MM.1S (cell line): ENCODE data around the gene TXNDC15.
A peak's percentile ranks its signal among the peaks of the same experiment; 100 is the strongest.
"Not testable (repeated sequence)": the region's sequence is repeated elsewhere in the genome, so short reads cannot be mapped to it uniquely, and the experiment has no call there.

ENCODE experiments used
- DNase-seq: peaks from one replicate; pipeline ENCODE4 v3.0.0-alpha.2; 2015
- H2AFZ ChIP-seq: fragments of 300-600 bp; sonication (generic); 2 replicates; pipeline ENCODE4 v1.6.0; 2016; ENCODE audit warnings: antibody characterized with exemption, low read length
- H3F3A ChIP-seq: fragments of 300-600 bp; sonication (generic); 2 replicates; pipeline ENCODE4 v1.6.1; 2016; ENCODE audit warnings: mild to moderate bottlenecking, antibody characterized with exemption, low read length, moderate library complexity, mixed read lengths; ENCODE audit not compliant: insufficient read depth
- H3K27ac ChIP-seq: fragments of 300-600 bp; sonication (generic); 2 replicates; pipeline ENCODE4 v1.5.1; 2016; ENCODE audit warnings: mild to moderate bottlenecking, low read length
- H3K27me3 ChIP-seq: fragments of 300-600 bp; sonication (generic); replicated peaks from 2 replicates; pipeline ENCODE4 v1.6.0; 2016; ENCODE audit warnings: low read length; ENCODE audit not compliant: insufficient read depth
- H3K36me3 ChIP-seq: fragments of 300-600 bp; sonication (generic); replicated peaks from 2 replicates; pipeline ENCODE4 v1.6.1; 2016; ENCODE audit warnings: mild to moderate bottlenecking, low read length, mixed read lengths; ENCODE audit not compliant: insufficient read depth
- H3K4me1 ChIP-seq: fragments of 300-600 bp; sonication (generic); 2 replicates; pipeline ENCODE4 v1.6.1; 2016; ENCODE audit warnings: low read length, mixed read lengths
- H3K4me2 ChIP-seq: fragments of 300-600 bp; sonication (generic); 2 replicates; pipeline ENCODE4 v1.6.0; 2016; ENCODE audit warnings: low read depth, low read length
- H3K4me3 ChIP-seq: fragments of 300-600 bp; sonication (generic); 2 replicates; pipeline ENCODE4 v1.5.1; 2016; ENCODE audit warnings: low read length, mixed read lengths
- H3K79me2 ChIP-seq: fragments of 300-600 bp; sonication (generic); 2 replicates; pipeline ENCODE4 v1.6.1; 2016; ENCODE audit warnings: mixed run types, low read length, mixed read lengths
- H3K9ac ChIP-seq: fragments of 300-600 bp; sonication (generic); 2 replicates; pipeline ENCODE4 v1.6.1; 2016; ENCODE audit warnings: low read length, mixed read lengths
- H3K9me2 ChIP-seq: fragments of 300-600 bp; sonication (generic); replicated peaks from 2 replicates; pipeline ENCODE4 v1.6.1; 2016; ENCODE audit warnings: mild to moderate bottlenecking, low read length, mixed read lengths; ENCODE audit not compliant: insufficient read depth
- H3K9me3 ChIP-seq: fragments of 300-600 bp; sonication (generic); replicated peaks from 2 replicates; pipeline ENCODE4 v1.6.1; 2016; ENCODE audit warnings: mild to moderate bottlenecking, low read length, mixed read lengths; ENCODE audit not compliant: insufficient read depth
- H4K20me1 ChIP-seq: fragments of 300-600 bp; sonication (generic); 2 replicates; pipeline ENCODE4 v1.6.1; 2016; ENCODE audit warnings: mild to moderate bottlenecking, low read length, moderate library complexity, mixed read lengths; ENCODE audit not compliant: insufficient read depth
- EZH2 ChIP-seq: fragments of 300-600 bp; sonication (generic); optimal IDR thresholded peaks from 2 replicates; pipeline ENCODE3; 2017; ENCODE audit warnings: low read depth, mild to moderate bottlenecking, antibody characterized with exemption, low read length, mixed read lengths
- EZH2phosphoT487 ChIP-seq: fragments of 300-600 bp; sonication (generic); IDR thresholded peaks from 2 replicates; pipeline ENCODE4 v1.6.1; 2018; ENCODE audit warnings: antibody characterized with exemption, low read length
- TF ChIP-seq, protein P1 (sequence below): fragments of 300-600 bp; sonication (generic); IDR thresholded peaks from 2 replicates; pipeline ENCODE4 v1.5.1; 2016; ENCODE audit warnings: antibody characterized with exemption, low read length, mixed read lengths

The TXNDC15 gene

DNA sequence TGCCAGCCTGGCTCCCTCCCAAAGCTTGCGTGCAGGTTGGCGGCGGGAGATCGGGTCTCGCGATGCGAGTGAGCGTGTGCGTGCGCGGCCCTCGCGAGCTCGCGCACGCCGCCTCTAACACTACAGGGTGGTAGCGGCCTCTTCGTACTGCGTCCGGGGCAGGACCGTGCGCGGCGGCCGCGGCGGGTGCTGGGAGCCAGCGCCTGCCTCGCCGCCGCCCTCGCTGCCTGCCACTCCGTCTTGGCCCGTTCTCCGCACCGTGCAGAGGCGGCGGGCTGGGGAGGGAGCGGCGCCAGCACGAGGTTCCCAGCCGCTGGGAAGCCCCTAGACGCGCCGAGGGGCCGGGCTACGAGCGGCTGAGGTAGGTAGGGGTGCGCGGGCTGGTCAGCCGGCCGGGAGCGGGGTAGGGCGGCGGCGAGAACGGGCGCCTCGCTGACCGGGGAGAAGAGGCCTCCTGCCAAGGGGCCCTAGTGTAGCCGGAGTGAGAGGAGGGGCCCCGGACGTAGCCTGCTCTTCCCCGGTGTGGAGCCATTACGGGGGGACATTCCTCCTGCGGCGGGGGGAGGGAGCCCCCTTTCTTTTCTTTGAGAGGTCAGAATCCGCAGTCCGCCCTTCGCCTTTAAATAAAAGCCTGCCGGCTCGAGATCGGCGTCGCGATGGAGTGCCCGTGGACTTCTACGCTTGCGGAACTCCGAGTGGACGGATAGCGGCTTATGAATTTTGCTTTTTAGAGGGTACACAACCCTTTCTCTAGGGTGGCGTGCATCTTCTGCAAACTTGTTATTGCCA lies 28.1 kb upstream of the TXNDC15 start, which contains the start of gene C5orf24:
C5orf24 (plus strand) TSS at position 117 of the 789 bp plus-strand sequence. CDS start 8,933 bp downstream, outside the sequence.
- H3K4me1 ChIP-seq = peaks cover 10% of the 10 kb centered on the region
- no peaks in the 10 kb centered on the region for H3K9me3 ChIP-seq
- H3K4me3 ChIP-seq = peak within 1 kb of the TSS; percentile 94
- peak within 1 kb of the TSS; percentile 96 for H3K9ac ChIP-seq
- peak within 1 kb of the TSS; percentile 87 for H3K27ac ChIP-seq
- H3K27me3 ChIP-seq = no peaks in the 10 kb centered on the region
- H3K9me2 ChIP-seq = no peaks in the 10 kb centered on the region
- peak; percentile 96 for DNase-seq
- peaks cover 36% of the 10 kb centered on the region for H3K79me2 ChIP-seq
- TF ChIP-seq, protein P1, sequence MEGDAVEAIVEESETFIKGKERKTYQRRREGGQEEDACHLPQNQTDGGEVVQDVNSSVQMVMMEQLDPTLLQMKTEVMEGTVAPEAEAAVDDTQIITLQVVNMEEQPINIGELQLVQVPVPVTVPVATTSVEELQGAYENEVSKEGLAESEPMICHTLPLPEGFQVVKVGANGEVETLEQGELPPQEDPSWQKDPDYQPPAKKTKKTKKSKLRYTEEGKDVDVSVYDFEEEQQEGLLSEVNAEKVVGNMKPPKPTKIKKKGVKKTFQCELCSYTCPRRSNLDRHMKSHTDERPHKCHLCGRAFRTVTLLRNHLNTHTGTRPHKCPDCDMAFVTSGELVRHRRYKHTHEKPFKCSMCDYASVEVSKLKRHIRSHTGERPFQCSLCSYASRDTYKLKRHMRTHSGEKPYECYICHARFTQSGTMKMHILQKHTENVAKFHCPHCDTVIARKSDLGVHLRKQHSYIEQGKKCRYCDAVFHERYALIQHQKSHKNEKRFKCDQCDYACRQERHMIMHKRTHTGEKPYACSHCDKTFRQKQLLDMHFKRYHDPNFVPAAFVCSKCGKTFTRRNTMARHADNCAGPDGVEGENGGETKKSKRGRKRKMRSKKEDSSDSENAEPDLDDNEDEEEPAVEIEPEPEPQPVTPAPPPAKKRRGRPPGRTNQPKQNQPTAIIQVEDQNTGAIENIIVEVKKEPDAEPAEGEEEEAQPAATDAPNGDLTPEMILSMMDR = no peak
- TF ChIP-seq EZH2 = no peak
- no peak for TF ChIP-seq EZH2phosphoT487
- no peaks in the 10 kb centered on the region for H4K20me1 ChIP-seq
- peaks cover 15% of the 10 kb centered on the region for H3F3A ChIP-seq
- H2AFZ ChIP-seq = peak within 1 kb of the TSS; percentile 81
- H3K36me3 ChIP-seq = no peaks in the 10 kb centered on the region; the same call in 1 of the 2 replicates
- H3K4me2 ChIP-seq = peak within 1 kb of the TSS; percentile 64

DNA sequence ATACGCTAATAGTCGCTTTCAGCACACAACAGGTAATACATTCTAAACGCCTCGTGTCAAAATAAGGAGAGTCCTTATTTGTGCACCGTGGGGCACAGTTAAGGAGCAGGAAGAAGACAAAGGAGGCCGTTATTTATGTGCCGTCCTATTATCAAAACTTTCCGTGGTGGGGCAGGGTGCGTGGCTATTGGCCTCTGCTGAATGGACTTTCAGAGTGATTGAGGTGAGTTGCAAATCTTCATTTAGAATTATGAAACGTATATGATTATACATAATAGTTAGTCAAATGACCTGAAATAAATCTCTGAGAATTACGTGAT lies 27.6 kb upstream of the TXNDC15 start:
- peaks cover 42% of the 10 kb centered on the region for H3K79me2 ChIP-seq
- no peaks in the 10 kb centered on the region for H4K20me1 ChIP-seq
- H3K9me3 ChIP-seq = no peaks in the 10 kb centered on the region
- H3K27ac ChIP-seq = peak overlapping the region; percentile 87; the same call in 1 of the 2 replicates
- peak overlapping the region; percentile 64 for H3K4me2 ChIP-seq
- no peaks in the 10 kb centered on the region for H3K9me2 ChIP-seq
- peak overlapping the region; percentile 96 for H3K9ac ChIP-seq
- H3F3A ChIP-seq = peaks cover 15% of the 10 kb centered on the region
- H3K36me3 ChIP-seq = no peaks in the 10 kb centered on the region
- TF ChIP-seq, protein P1 = no peak
- TF ChIP-seq EZH2phosphoT487 (no peak), EZH2 (no peak)
- peaks cover 10% of the 10 kb centered on the region for H3K4me1 ChIP-seq
- peak; percentile 27 for DNase-seq
- H2AFZ ChIP-seq = peak overlapping the region; percentile 77
- peak overlapping the region; percentile 94 for H3K4me3 ChIP-seq
- no peaks in the 10 kb centered on the region for H3K27me3 ChIP-seq

DNA sequence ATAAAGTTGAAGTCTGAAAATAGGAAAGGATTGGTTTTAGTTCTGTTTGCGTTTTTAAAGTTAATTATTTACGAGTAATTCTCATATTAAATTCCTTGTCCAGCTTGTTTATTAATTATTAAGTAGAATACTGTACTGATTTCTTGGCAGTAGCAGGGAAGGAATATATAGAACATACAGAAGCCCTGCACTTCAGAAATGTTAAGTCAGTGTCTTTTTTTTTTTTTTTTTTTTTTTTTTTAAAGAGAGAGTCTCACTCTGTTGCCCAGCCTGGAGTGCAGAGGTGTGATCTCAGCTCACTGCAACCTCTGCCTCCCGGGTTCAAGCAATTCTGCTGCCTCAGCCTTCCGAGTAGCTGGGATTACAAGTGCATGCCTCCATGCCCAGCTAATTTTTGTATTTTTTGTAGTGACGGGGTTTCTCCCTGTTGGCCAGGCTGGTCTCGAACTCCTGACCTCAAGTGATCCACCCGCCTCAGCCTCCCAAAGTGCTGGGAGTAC lies 24.7 kb upstream of the TXNDC15 start:
- H3K9ac ChIP-seq, DNase-seq, H2AFZ ChIP-seq, H3K4me2 ChIP-seq, H3K36me3 ChIP-seq, H3F3A ChIP-seq, H3K9me2 ChIP-seq, H3K4me1 ChIP-seq, H3K27ac ChIP-seq, H4K20me1 ChIP-seq, H3K27me3 ChIP-seq, H3K9me3 ChIP-seq, H3K4me3 ChIP-seq: not testable (repeated sequence)
- peaks cover 63% of the 10 kb centered on the region for H3K79me2 ChIP-seq
